Superior temporal gyrus (tissue), 1 donor: ENCODE data around the gene NANS.
"Not testable (repeated sequence)": the region's sequence is repeated elsewhere in the genome, so short reads cannot be mapped to it uniquely, and the experiment has no call there.

Source experiments
- DNase-seq: peaks from one replicate; pipeline ENCODE4 v3.0.0-alpha.2; 2016; ENCODE audit errors: extremely low spot score

The NANS gene

GRCh38 chr9:98039607-98040017 is 16.9 kb upstream of the NANS start:
- no peak for DNase-seq

DNA sequence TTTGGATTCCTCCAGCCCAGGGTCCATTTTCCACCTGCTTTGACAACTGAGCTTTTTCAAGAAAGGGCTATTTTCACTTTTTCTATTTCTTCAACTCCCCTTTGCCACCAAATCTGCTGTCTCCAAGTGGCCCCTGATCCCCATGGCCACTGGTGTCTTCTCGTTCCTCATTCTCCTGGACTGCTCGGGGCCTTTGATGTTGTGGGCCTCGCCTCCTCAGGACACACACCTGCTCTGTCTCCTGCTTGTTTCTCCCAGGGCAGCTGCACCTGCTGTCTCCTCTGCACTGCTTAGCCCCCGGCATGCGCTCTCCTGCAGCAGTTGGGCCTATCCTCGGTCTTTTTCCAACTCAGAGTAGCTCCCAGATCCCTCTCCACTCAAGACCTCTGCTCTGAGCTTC is 16.3 kb upstream of the NANS start:
- no peak for DNase-seq

DNA sequence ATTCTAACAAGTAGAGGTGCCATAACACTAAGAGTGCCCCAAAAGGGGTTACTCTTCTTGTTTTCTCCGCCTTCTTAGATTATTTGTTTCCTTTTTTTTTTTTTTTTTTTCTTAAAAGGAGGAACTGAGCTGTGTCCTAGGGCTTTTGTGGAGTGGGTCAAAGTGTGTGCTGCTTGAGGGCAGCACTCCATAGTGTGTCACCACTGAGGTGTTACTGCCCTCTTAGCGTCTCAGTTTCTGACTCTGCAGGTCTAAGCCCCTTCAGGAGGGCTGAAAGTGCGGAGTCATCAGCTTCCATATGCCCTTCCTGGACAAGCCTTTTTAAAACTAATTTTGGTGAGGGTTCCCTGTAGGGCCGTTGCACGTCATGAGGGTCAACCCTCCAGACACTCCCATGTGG is 12.6 kb upstream of the NANS start:
- DNase-seq = no peak

GRCh38 chr9:98045234-98046179 is 11.0 kb upstream of the NANS start:
- DNase-seq = no peak

GRCh38 chr9:98046180-98046543 is 10.4 kb upstream of the NANS start:
- DNase-seq = no peak

GRCh38 chr9:98047002-98047401 is 9.5 kb upstream of the NANS start:
- no peak for DNase-seq

- DNase-seq = no peak
Observed at GRCh38 chr9:98049288-98050072, 7.1 kb upstream of the NANS start.

DNA sequence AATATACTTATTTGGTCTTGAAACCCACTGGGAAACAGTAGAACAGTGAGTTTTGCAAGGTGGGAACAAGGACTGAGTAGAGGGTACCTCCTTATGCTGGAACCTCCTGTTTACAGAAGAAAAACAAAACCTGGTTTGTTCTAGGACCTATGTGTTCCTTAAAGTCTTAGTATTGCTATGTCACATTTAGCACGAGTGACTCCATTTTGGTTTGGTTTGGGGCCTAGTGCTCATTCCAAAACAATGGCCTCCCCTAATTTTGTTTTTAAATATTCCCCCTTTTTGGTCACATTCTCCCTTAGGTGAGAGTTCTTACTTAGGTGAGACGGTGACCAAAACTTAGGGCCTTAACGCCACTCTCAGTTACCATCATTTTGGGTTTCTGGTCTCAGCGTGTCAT is 6.2 kb upstream of the NANS start:
- DNase-seq = no peak

GRCh38 chr9:98054376-98054951 is 2.1 kb upstream of the NANS start:
- DNase-seq = no peak

- peak; percentile 42 for DNase-seq
Observed at GRCh38 chr9:98057138-98057799, 737 bp downstream of the NANS start.

GRCh38 chr9:98062161-98062560 is 5.6 kb downstream of the NANS start:
- no peak for DNase-seq

DNA sequence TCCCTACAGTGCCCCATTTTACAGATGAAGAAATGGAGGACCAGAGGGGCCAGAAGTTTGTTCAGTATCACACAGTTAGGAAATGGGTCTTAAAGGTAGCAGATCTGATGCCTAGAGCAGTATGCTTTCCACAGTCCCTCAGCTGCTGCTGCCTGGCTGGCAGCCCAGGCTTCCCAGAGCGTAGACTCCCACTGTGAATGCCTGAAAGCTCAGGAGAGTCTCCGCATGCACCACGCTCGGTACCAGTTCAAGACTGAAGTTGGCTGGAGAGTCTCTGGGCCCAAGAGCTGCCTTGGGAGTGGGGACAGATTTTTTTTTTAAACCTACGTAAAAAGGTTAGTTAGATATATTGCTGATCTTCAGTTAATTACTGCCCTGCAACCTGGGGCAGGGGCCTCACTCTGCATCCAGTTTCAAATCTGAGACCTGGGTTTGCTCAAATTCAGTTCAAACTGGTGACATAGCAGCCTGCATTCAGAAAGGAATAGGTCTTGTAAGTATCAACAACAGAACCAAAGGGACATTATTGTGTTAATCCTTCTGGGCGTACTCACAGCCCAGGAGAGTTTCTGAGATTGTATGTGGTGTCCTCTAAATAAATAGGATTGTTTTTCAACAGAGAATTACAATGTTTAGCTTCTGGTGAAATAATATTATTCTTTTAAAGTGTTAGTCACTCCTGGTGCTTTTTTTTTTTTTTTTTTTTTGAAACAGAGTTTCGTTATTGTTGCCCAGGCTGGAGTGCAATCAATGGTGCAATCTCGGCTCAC is 8.3 kb downstream of the NANS start:
- no peak for DNase-seq

GRCh38 chr9:98066235-98066634 is 9.7 kb downstream of the NANS start:
- no peak for DNase-seq

GRCh38 chr9:98067184-98067583 is 10.7 kb downstream of the NANS start:
- DNase-seq = no peak

DNA sequence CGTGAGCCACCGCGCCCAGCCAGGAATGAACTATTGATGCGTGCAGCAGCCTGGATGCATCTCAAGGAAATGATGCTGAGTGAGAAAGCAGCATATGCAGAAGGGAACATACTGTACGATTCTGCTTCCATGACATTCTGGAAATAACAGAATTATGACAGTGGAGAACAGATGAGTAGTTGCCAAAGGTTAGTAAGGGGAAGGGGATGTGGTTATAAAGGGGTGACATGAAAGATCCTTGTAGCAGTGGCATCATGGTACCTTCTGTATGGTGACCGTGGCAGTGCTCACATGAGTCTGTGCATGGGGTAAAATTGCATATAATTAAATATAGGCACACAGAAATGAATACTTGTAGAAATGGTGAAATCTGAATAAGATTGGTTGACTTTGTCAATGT is 13.0 kb downstream of the NANS start:
- no peak for DNase-seq

DNA sequence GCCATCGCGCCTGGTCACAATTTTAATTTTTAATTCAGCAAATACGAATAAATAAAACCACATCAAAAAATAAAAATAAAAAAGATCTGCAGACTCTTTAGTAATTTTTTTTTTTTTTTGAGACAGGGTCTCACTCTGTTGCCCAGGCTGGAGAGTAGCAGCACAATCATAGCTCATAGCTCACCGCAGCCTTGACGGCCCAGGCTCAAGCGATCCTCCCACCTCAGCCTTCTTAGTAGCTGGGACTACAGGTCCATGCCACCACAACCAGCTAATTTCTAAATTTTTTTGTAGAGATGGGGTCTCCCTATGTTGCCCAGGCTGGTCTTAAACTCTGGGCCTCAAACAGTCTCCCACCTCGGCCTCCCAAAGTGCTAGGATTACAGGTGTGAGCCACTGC is 14.2 kb downstream of the NANS start:
- no peak for DNase-seq

GRCh38 chr9:98071737-98072136 is 15.2 kb downstream of the NANS start:
- no peak for DNase-seq

DNA sequence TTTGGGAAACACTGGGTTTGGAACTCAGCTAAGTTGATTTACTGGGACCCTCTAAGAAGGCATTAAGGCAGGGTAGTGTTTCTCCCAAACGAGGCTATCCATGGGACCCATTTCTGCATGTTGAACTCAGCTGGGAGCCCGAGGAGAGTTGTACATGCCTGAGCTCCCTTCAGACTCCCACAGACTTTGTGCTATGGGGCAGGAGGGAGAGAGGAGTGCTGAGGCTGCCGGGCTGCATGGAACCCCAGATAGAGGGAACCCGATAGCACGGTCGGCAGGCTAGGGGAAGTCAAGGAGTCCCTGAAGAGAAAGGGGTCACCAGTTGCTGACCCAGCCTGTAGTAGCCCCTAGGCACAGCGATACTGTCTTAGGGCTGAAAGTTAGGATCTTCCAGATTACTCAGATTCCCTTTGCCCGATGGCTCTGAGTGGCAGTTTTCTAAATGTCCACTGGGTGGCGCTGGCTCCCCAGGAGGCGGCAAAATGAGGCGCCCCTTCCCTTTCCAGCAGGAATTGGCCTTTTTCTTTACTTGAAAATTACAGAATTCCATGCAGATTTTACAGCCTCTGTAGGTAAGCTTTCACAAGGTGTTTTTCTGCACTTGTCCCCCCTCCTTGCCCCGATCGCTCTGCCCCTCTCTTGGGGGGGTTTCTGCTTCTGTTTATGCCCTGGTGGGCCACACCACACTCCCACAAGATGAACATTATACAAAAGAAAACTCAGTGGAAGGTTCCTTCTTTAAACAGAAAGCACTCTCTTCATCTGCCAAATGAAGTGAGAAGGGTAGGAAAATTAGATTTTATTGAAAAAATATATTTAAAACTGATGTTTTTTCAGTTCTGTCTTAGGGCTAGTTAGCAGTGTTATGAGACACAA is 17.8 kb downstream of the NANS start:
- peak; percentile 82 for DNase-seq

DNA sequence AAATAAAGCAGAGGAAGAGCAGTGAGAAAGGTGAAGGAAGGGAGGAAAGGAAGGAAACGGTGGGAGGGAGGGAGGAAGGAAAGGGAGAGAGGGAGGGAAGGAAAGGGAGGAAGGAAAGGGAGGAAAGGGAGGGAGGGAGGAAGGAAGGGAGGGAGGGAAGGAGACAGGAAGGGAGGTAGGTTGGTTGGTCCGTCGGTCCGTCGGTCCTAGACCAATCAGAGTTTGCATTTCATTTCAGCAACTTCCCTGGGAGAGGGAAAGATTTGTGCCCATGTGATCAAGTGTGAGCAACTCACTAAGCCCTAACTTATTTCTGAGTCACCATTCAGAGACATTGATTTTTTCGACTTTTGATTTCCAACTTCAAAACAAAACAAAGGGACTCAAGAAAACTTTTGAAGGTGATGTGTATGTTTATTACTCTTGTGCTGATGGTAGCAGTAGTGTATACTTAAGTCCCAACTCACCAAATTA is 18.8 kb downstream of the NANS start:
- no peak for DNase-seq

- not testable (repeated sequence) for DNase-seq
Observed at GRCh38 chr9:98076514-98076890, 20.0 kb downstream of the NANS start.
